GM15510 (cell line): ENCODE measurements around the gene GALNT16.

Experiments used
- POLR2A ChIP-seq: IDR thresholded peaks from 3 replicates; pipeline ENCODE4 v1.6.1; 2011; ENCODE audit warnings: borderline replicate concordance; ENCODE audit not compliant: insufficient read length; ENCODE audit errors: extremely low read depth

Gene GALNT16

GRCh38 chr14:69288956-69289705 lies 29.2 kb downstream of the GALNT16 start:
- TF ChIP-seq POLR2A: no peak

- no peak for TF ChIP-seq POLR2A
Observed at GRCh38 chr14:69289811-69290520, 30.0 kb downstream of the GALNT16 start.

- TF ChIP-seq POLR2A: no peak
Observed at GRCh38 chr14:69291396-69291795, 31.4 kb downstream of the GALNT16 start.

GRCh38 chr14:69291891-69292561 lies 32.1 kb downstream of the GALNT16 start:
- TF ChIP-seq POLR2A: no peak

GRCh38 chr14:69298131-69299071 lies 38.4 kb downstream of the GALNT16 start:
- no peak for TF ChIP-seq POLR2A

GRCh38 chr14:69299286-69300035 lies 39.5 kb downstream of the GALNT16 start:
- no peak for TF ChIP-seq POLR2A

GRCh38 chr14:69300601-69301221 lies 40.8 kb downstream of the GALNT16 start:
- TF ChIP-seq POLR2A: no peak

- TF ChIP-seq POLR2A: no peak
Observed at GRCh38 chr14:69303086-69303485, 43.1 kb downstream of the GALNT16 start.

- TF ChIP-seq POLR2A: no peak
Observed at GRCh38 chr14:69312608-69313007, 52.6 kb downstream of the GALNT16 start.

- TF ChIP-seq POLR2A: no peak
Observed at GRCh38 chr14:69313176-69313575, 53.2 kb downstream of the GALNT16 start.

GRCh38 chr14:69314327-69314726 lies 54.4 kb downstream of the GALNT16 start:
- no peak for TF ChIP-seq POLR2A

- TF ChIP-seq POLR2A: no peak
Observed at GRCh38 chr14:69315301-69315700, 55.3 kb downstream of the GALNT16 start.

- no peak for TF ChIP-seq POLR2A
Observed at GRCh38 chr14:69316449-69317101, 56.6 kb downstream of the GALNT16 start.
